Gastrocnemius medialis (tissue), 4 donors: ENCODE data around the gene IGFBP4.

Experiments
- CTCF ChIP-seq, 5 experiments: fragments of 450-650 bp in 3 of 5; fragments of 200-600 bp in 2 of 5; sonication (generic) in 2 of 5; IDR thresholded peaks in 4 of 5; conservative IDR thresholded peaks in 1 of 5; 1 replicate in 4 of 5; 2 replicates in 1 of 5; pipeline ENCODE4 v1.5.1; 2016 to 2019; ENCODE audit warnings: antibody characterized with exemption in 5 of 5, mild to moderate bottlenecking in 3 of 5, moderate library complexity in 3 of 5
- POLR2A ChIP-seq, 2 donors: fragments of 450-650 bp; IDR thresholded peaks; one replicate each; pipeline ENCODE4 v1.6.1; 2017; ENCODE audit warnings: antibody characterized with exemption in 2 of 2, mild to moderate bottlenecking in 2 of 2, moderate library complexity in 2 of 2

- no peak for TF ChIP-seq CTCF (IDR thresholded peaks at IDR 0.05 in 4 of 5, conservative IDR thresholded peaks at IDR 0.05 in 1 of 5)
- no peak for TF ChIP-seq POLR2A (IDR thresholded peaks at IDR 0.05)
Measured at GRCh38 chr17:40459636-40460603, 16.7 kb downstream of the IGFBP4 start.
